ENCODE results near the gene SLC35C1.

DNA sequence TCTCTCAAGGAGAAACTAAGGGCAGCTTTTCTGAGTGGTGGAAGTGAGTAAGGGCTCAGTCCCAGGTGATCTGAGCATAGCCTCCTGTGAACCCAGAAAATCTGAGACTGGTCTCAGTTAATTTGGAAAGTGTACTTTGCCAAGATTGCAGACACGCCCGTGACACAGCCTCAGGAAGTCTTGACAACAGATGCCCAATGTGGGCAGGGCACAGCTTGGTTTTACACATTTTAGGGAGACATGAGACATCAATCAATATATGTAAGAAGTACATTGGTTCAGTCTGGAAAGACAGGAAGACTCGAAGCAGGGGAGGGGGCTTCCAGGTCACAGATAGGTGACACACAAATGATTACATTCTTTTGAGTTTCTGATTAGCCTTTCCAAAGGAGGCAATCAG lies 28.8 kb downstream of the SLC35C1 start:
- TF ChIP-seq, protein P1, sequence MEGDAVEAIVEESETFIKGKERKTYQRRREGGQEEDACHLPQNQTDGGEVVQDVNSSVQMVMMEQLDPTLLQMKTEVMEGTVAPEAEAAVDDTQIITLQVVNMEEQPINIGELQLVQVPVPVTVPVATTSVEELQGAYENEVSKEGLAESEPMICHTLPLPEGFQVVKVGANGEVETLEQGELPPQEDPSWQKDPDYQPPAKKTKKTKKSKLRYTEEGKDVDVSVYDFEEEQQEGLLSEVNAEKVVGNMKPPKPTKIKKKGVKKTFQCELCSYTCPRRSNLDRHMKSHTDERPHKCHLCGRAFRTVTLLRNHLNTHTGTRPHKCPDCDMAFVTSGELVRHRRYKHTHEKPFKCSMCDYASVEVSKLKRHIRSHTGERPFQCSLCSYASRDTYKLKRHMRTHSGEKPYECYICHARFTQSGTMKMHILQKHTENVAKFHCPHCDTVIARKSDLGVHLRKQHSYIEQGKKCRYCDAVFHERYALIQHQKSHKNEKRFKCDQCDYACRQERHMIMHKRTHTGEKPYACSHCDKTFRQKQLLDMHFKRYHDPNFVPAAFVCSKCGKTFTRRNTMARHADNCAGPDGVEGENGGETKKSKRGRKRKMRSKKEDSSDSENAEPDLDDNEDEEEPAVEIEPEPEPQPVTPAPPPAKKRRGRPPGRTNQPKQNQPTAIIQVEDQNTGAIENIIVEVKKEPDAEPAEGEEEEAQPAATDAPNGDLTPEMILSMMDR (IDR thresholded peaks at IDR 0.05; ENCODE audit: low read length): no peak
- TF ChIP-seq EZH2 (optimal IDR thresholded peaks at IDR 0.05; ENCODE audit: low read depth, low read length): no peak

All from MM.1S (cell line).